OCI-LY7 (cell line): ENCODE results near the gene HDAC10. TPM values are rescaled to one million over a fixed set of nuclear protein-coding genes. Genes with fewer than 3 reads are reported as not detected.

Experiments used
- BruUV-seq: library from RNA; stranded (reverse); fragments of 400-500 nt; replicated peaks from 2 replicates; lab custom pipeline; 2021; lab: Mats Ljungman, UMichigan
- CTCF ChIA-PET: fragments of 300-600 bp; sonication (Branson Sonifier 250); formaldehyde crosslinking; loops from one replicate; lab custom pipeline; 2022; ENCODE audit warnings: antibody characterized with exemption; ENCODE audit not compliant: unreplicated experiment; lab: Charles Lee
- POLR2A ChIA-PET: fragments of 300-600 bp; sonication (Branson Sonifier 250); formaldehyde crosslinking; loops from one replicate; lab custom pipeline; 2022; ENCODE audit warnings: antibody characterized with exemption; lab: Charles Lee
- DNase-seq: peaks from one replicate; pipeline ENCODE4 v3.0.0-alpha.2; 2015; ENCODE audit warnings: low spot score
- H2AFZ ChIP-seq: fragments of 200-600 bp; sonication (generic), shearing (Covaris generic); 2 replicates; pipeline ENCODE4 v1.6.1; 2014; ENCODE audit warnings: mild to moderate bottlenecking, antibody characterized with exemption, low read length, moderate library complexity
- H3K27ac ChIP-seq: fragments of 200-600 bp; sonication (generic); 2 replicates; pipeline ENCODE4 v1.5.1; 2014; ENCODE audit warnings: mixed run types, low read depth, mild to moderate bottlenecking, moderate library complexity, low read length, inconsistent platforms; ENCODE audit not compliant: poor library complexity, severe bottlenecking
- H3K36me3 ChIP-seq: fragments of 200-600 bp; sonication (generic); 2 replicates; pipeline ENCODE4 v1.6.1; 2014; ENCODE audit warnings: mild to moderate bottlenecking, antibody characterized with exemption, low read length, moderate library complexity, mixed read lengths; ENCODE audit not compliant: insufficient read depth
- H3K4me1 ChIP-seq: fragments of 200-600 bp; sonication (generic); 2 replicates; pipeline ENCODE4 v1.5.1; 2014; ENCODE audit warnings: mild to moderate bottlenecking, low read length; ENCODE audit not compliant: insufficient read depth, poor library complexity, severe bottlenecking
- H3K4me2 ChIP-seq: fragments of 200-600 bp; sonication (generic); 2 replicates; pipeline ENCODE4 v1.6.1; 2014; ENCODE audit warnings: mild to moderate bottlenecking, low read length
- H3K4me3 ChIP-seq: fragments of 200-600 bp; sonication (generic); 2 replicates; pipeline ENCODE4 v1.5.1; 2014; ENCODE audit warnings: mild to moderate bottlenecking, low read depth, low read length; ENCODE audit not compliant: poor library complexity, severe bottlenecking
- H3K79me2 ChIP-seq: fragments of 200-600 bp; sonication (generic); 2 replicates; pipeline ENCODE4 v1.6.1; 2016; ENCODE audit warnings: low read depth, mild to moderate bottlenecking, low read length, moderate library complexity, mixed read lengths; ENCODE audit not compliant: insufficient read depth
- H3K9me2 ChIP-seq: fragments of 200-600 bp; sonication (generic); 2 replicates; pipeline ENCODE4 v1.6.1; 2016; ENCODE audit warnings: mild to moderate bottlenecking, low read length, mixed read lengths; ENCODE audit not compliant: insufficient read depth
- H3K9me3 ChIP-seq: fragments of 200-600 bp; sonication (generic); 2 replicates; pipeline ENCODE4 v1.6.1; 2014; ENCODE audit warnings: mild to moderate bottlenecking, mixed run types, low read length, mixed read lengths
- H4K20me1 ChIP-seq: fragments of 200-600 bp; sonication (generic); 2 replicates; pipeline ENCODE4 v1.6.1; 2014; ENCODE audit warnings: mild to moderate bottlenecking, antibody characterized with exemption, low read length, moderate library complexity, mixed read lengths; ENCODE audit not compliant: insufficient read depth
- EZH2phosphoT487 ChIP-seq: fragments of 200-600 bp; sonication (generic); IDR thresholded peaks from 2 replicates; pipeline ENCODE4 v1.6.1; 2018; ENCODE audit warnings: low read depth, borderline replicate concordance, mild to moderate bottlenecking, mixed run types, antibody characterized with exemption, low read length, moderate library complexity, mixed read lengths
- intact Hi-C: fragments of 100-400 bp; cut with micrococcal nuclease; formaldehyde crosslinking; loops from one replicate; pipeline ENCODE4 v1.10.0; 2022; ENCODE audit not compliant: unreplicated experiment
- total RNA-seq, 2 experiments: library from RNA; depleted of rRNA in 1 of 2; stranded (reverse); fragments of >200 nt in 1 of 2; shearing (Covaris generic) in 1 of 2; gene quantifications; 2 replicates each; pipeline ENCODE4 v1.2.3, GENCODE V29; 2014 to 2022
- TF ChIP-seq, protein P1 (sequence below): fragments of 200-600 bp; sonication (generic); conservative IDR thresholded peaks from 2 replicates; pipeline ENCODE4 v1.5.1; 2014; ENCODE audit warnings: mild to moderate bottlenecking, antibody characterized with exemption, low read length, moderate library complexity, mixed read lengths

The HDAC10 gene
- total RNA-seq, 2 experiments from 2014 or later = 49.4 to 74.9 TPM

DNA sequence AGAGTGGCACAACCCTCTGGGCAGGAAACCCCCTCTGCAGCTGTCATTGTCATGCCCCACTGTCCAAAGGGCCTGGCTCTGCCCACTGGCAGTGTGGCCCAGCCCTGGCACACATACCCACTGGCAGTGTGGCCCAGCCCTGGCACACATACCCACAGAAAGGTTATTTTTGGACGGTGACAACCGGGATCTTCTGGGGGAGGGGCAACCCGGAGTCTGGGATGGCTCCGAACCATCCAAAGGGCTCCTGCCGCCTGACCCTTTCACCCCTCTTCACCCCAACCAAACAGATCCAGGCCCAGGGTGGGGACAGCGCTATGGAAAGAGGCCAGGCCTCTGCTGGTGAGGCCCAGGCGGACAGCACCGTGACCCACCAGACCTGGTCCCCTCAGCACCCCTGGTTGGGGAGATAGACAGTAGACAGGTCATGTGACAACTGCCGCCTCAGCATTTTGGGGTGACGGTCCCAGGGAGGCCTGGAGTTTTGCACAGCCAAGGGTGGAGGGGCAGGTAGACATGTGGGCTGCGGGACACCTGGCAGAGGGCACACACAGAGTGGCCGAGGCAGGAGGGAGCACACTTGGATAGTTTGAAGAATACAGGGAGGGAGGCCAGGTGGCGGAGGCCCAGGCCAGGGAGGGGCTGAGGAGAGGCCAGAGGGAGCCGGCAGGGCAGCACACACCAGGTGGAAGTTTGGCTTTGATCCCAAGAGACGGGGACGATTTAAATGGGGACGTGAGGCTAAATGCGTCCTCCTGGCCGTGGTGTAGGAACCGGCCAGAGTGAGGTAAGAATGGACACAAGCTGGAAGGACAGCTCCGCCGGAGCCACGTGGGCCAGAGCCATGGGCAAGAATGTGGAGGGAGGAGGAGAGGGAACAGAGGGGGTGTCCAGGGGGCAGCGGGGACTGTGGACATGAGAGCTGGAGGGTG lies 7.6 kb upstream of the HDAC10 start:
- H3K4me3 ChIP-seq = no peak overlapping the region
- BruUV-seq = no TSS peak
- no peak overlapping the region for H3K27ac ChIP-seq
- H3K79me2 ChIP-seq = peaks cover 15% of the 10 kb centered on the region
- no peak for TF ChIP-seq EZH2phosphoT487
- TF ChIP-seq, protein P1, sequence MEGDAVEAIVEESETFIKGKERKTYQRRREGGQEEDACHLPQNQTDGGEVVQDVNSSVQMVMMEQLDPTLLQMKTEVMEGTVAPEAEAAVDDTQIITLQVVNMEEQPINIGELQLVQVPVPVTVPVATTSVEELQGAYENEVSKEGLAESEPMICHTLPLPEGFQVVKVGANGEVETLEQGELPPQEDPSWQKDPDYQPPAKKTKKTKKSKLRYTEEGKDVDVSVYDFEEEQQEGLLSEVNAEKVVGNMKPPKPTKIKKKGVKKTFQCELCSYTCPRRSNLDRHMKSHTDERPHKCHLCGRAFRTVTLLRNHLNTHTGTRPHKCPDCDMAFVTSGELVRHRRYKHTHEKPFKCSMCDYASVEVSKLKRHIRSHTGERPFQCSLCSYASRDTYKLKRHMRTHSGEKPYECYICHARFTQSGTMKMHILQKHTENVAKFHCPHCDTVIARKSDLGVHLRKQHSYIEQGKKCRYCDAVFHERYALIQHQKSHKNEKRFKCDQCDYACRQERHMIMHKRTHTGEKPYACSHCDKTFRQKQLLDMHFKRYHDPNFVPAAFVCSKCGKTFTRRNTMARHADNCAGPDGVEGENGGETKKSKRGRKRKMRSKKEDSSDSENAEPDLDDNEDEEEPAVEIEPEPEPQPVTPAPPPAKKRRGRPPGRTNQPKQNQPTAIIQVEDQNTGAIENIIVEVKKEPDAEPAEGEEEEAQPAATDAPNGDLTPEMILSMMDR = no peak
- H2AFZ ChIP-seq = no peak overlapping the region
- intact Hi-C loops = no loop called here
- no peaks in the 10 kb centered on the region for H3K9me2 ChIP-seq
- H3K36me3 ChIP-seq = peaks cover 35% of the 10 kb centered on the region
- DNase-seq = no peak
- H3K4me2 ChIP-seq = no peak overlapping the region
- H3K9me3 ChIP-seq = no peaks in the 10 kb centered on the region
- ChIA-PET CTCF (no interaction called here), POLR2A (no interaction called here)
- no peaks in the 10 kb centered on the region for H4K20me1 ChIP-seq
- H3K4me1 ChIP-seq = peaks cover 21% of the 10 kb centered on the region

DNA sequence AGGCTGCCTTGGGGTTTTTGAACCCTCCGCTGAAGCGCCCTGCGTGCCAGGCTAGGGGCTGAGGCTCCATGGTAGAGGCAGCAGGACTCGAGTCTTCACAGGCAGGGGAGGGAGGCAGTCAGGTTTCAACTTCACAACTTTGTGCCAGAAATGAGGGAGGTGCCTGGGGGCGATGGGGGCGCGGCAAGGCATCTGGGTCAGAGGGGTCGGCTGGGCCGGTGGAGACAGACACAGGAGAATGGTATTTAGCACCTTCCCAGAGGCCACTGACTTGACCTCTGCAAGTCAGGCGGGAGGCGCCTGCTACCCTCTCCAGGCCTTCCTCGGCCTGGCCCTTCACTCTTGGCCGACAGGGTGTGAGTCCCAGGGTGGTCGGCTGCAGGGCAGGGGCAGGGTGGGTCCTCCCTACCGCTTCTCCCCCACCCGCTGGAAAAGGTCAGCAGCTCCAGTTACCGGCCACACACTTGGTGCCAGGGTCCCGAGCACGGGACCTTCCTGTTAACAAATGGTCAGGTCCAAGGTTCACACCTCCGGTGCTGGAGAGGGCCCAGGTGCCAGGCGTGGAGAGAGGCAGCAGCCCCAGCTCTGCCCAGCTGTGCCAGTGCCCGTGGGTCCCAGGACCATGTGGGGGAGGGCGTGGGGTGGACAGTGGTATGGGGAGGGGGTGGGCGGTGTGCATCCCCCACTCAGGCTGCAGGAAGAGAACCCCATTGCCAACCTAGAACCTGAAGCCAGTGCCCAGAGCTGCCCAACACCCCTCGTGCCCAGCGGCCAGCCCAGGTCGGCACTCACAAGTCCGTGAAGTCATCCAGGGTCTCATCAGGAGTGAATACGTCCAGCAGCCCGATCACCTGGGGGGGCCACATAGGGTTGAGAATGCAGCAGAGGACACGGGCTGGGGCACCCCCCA lies 6.6 kb upstream of the HDAC10 start:
- TF ChIP-seq, protein P1 = no peak
- no peak for TF ChIP-seq EZH2phosphoT487
- intact Hi-C loops = no loop called here
- Histone ChIP-seq H3K4me1 (peaks cover 15% of the 10 kb centered on the region), H2AFZ (no peak overlapping the region), H3K4me2 (no peak overlapping the region), H3K79me2 (peaks cover 15% of the 10 kb centered on the region), H3K27ac (no peak overlapping the region), H3K9me2 (no peaks in the 10 kb centered on the region), H3K36me3 (peaks cover 37% of the 10 kb centered on the region), H3K4me3 (no peak overlapping the region), H4K20me1 (no peaks in the 10 kb centered on the region), H3K9me3 (no peaks in the 10 kb centered on the region)
- BruUV-seq = no TSS peak
- DNase-seq = no peak
- ChIA-PET CTCF (no interaction called here), POLR2A (no interaction called here)
